Measurements from ENCODE around the gene EIF5B. TPM values are rescaled to one million over a fixed set of nuclear protein-coding genes. Genes with fewer than 3 reads are reported as not detected.

EIF5B gene
- total RNA-seq, 4 donors from 2014 or later, result 28.8 to 47.4 (median 42.3) TPM

GRCh38 chr2:99420751-99421299 is 83.6 kb downstream of the EIF5B start:
- Histone ChIP-seq H3K9me3 (no peaks in the 10 kb centered on the region), H3K27ac (no peak overlapping the region), H3K4me1 (peaks cover 0 to 21% (median 3%) of the 10 kb centered on the region in 4 donors), H3K27me3 (no peaks in the 10 kb centered on the region), H3K4me3 (no peak overlapping the region), H3K36me3 (peaks cover 0 to 87% (median 5%) of the 10 kb centered on the region in 3 donors)
- no peak for DNase-seq (ENCODE audit: low spot score in 2 of 2)
- TF ChIP-seq EP300 (IDR thresholded peaks at IDR 0.05) (no peak), POLR2A (IDR thresholded peaks at IDR 0.05) (no peak), CTCF (IDR thresholded peaks at IDR 0.05) (no peak)
- 78 to 80% methylated on average over 5 of the region's 5 CpGs for WGBS, 2 donors

- 93 to 95% methylated on average over 5 of the region's 5 CpGs for WGBS, 2 donors
- H3K27me3 ChIP-seq, result no peaks in the 10 kb centered on the region
- peaks cover 0 to 87% (median 5%) of the 10 kb centered on the region in 3 donors for H3K36me3 ChIP-seq
- no peak overlapping the region for H3K27ac ChIP-seq
- H3K9me3 ChIP-seq, result no peaks in the 10 kb centered on the region
- TF ChIP-seq CTCF (IDR thresholded peaks at IDR 0.05), result no peak
- no peak for TF ChIP-seq POLR2A (IDR thresholded peaks at IDR 0.05)
- no peak for TF ChIP-seq EP300 (IDR thresholded peaks at IDR 0.05)
- no peak for DNase-seq (ENCODE audit: low spot score in 2 of 2)
- no peak overlapping the region for H3K4me3 ChIP-seq
- H3K4me1 ChIP-seq, result peaks cover 0 to 21% (median 3%) of the 10 kb centered on the region in 4 donors
Measured at GRCh38 chr2:99421469-99421868, 84.3 kb downstream of the EIF5B start.

GRCh38 chr2:99422599-99422998 is 85.4 kb downstream of the EIF5B start:
- no peaks in the 10 kb centered on the region for H3K27me3 ChIP-seq
- H3K9me3 ChIP-seq, result no peaks in the 10 kb centered on the region
- no peak overlapping the region for H3K27ac ChIP-seq
- H3K4me1 ChIP-seq, result peaks cover 0 to 21% (median 3%) of the 10 kb centered on the region in 4 donors
- H3K36me3 ChIP-seq, result peaks cover 0 to 86% (median 5%) of the 10 kb centered on the region in 3 donors
- TF ChIP-seq CTCF (IDR thresholded peaks at IDR 0.05), result no peak
- no peak for TF ChIP-seq EP300 (IDR thresholded peaks at IDR 0.05)
- no peak for TF ChIP-seq POLR2A (IDR thresholded peaks at IDR 0.05)
- DNase-seq (ENCODE audit: low spot score in 2 of 2), result no peak
- 43 to 45% methylated on average over 3 of the region's 3 CpGs for WGBS, 2 donors
- H3K4me3 ChIP-seq, result no peak overlapping the region

- DNase-seq (ENCODE audit: low spot score in 2 of 2), result no peak
- H3K27me3 ChIP-seq, result no peaks in the 10 kb centered on the region
- H3K27ac ChIP-seq, result peak overlapping the region in 1 of 4 donors; percentile 11
- H3K4me1 ChIP-seq, result peaks cover 0 to 21% (median 3%) of the 10 kb centered on the region in 4 donors
- H3K9me3 ChIP-seq, result no peaks in the 10 kb centered on the region
- H3K4me3 ChIP-seq, result no peak overlapping the region
- TF ChIP-seq POLR2A (IDR thresholded peaks at IDR 0.05) (no peak), CTCF (IDR thresholded peaks at IDR 0.05) (no peak), EP300 (IDR thresholded peaks at IDR 0.05) (no peak)
- peaks cover 0 to 87% (median 5%) of the 10 kb centered on the region in 3 donors for H3K36me3 ChIP-seq
Measured at GRCh38 chr2:99424371-99424770, 87.2 kb downstream of the EIF5B start.

- Histone ChIP-seq H3K4me3 (no peak overlapping the region), H3K36me3 (peaks cover 0 to 85% (median 4%) of the 10 kb centered on the region in 3 donors), H3K9me3 (no peaks in the 10 kb centered on the region), H3K27me3 (no peaks in the 10 kb centered on the region), H3K27ac (no peak overlapping the region), H3K4me1 (peaks cover 0 to 21% (median 3%) of the 10 kb centered on the region in 4 donors)
- WGBS, 2 donors, result 21 to 36% methylated on average over 2 of the region's 2 CpGs
- no peak for TF ChIP-seq CTCF (IDR thresholded peaks at IDR 0.05)
- TF ChIP-seq POLR2A (IDR thresholded peaks at IDR 0.05), result no peak
- TF ChIP-seq EP300 (IDR thresholded peaks at IDR 0.05), result no peak
- DNase-seq (ENCODE audit: low spot score in 2 of 2), result no peak
Measured at GRCh38 chr2:99425022-99425421, 87.8 kb downstream of the EIF5B start.

Measured in tibial nerve (tissue), 4 donors.